Measurements from ENCODE around the gene MCHR2.
"Not testable (repeated sequence)": the region's sequence is repeated elsewhere in the genome, so short reads cannot be mapped to it uniquely, and the experiment has no call there.

Gene MCHR2

GRCh38 chr6:99993533-99994251, at the start of gene MCHR2:
Gene MCHR2 (minus strand): TSS chr6:99994223. CDS start chr6:99956147, 38,076 bp downstream.
- no peak for DNase-seq

GRCh38 chr6:100038546-100038945, 44.5 kb upstream of the MCHR2 start:
- not testable (repeated sequence) for DNase-seq

- no peak for DNase-seq
Measured at GRCh38 chr6:100035873-100036653, 42.0 kb upstream of the MCHR2 start.

- DNase-seq = no peak
Measured at GRCh38 chr6:100023798-100024197, 29.8 kb upstream of the MCHR2 start.

- no peak for DNase-seq
Measured at GRCh38 chr6:100022847-100023246, 28.8 kb upstream of the MCHR2 start.

- no peak for DNase-seq
Measured at GRCh38 chr6:100008857-100009256, 14.8 kb upstream of the MCHR2 start.

DNA sequence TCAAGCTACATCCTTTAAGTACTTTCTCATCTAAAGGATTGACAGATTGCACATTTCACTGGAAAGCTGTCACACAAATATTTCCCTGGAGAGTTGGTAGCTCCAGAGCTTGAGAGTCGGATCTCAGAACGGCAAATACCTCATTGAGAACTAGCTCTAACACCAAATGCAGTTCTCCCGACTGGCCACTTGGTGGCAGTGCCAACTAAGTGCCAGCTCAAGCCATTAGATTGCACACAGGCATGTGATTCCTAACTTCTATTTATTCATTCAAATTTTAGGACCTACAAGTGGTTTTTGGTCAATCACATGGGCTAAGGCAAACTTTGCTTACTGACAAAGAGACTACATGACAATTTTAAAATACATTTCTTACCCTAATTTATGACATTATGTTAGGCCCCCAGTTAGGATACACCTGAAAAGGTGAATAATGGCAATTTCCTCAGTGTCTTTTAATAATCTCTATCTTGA, 7.9 kb upstream of the MCHR2 start:
- peak; percentile 21 for DNase-seq

DNA sequence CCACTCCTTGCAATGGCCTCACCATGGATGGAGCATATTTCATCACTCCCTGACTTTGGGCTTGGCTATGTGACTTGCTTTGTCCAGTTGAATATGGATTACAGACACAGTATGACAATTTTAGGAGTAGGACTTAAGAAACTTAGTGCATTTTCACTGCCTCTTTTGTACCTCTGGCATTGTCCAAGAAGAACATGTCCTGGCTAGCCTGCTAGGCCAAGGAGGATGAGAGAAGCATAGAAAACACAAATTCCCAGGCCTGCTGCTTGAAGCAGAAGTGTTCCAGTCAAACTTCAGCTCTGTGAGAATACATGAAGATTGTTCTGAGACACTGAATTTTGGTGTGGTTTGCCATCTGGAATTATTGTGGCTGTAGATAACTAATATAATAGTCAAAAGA, 3.1 kb upstream of the MCHR2 start:
- no peak for DNase-seq

DNA sequence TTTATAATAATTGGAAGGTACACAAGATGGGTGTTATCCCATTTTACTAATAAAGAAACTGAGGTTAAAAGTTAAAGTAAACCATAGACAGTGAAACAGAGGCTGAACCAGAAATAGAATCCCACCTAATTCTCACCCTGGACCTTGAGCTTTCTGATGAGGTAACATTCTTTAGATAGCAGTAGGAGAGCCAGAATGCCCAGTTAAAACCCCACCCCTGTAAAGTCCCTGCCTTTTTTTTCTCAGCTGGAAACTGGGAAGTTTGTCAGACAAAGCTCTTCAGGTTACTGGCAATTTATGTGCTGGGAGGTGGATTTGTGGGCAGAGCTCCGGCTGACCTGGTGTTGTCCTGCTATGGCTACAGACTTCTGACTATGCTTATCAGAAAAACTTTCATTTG, 1.9 kb upstream of the MCHR2 start:
- no peak for DNase-seq

- no peak for DNase-seq
Measured at GRCh38 chr6:99993146-99993532, 884 bp downstream of the MCHR2 start.

GRCh38 chr6:99991955-99992354, 2.1 kb downstream of the MCHR2 start:
- DNase-seq = no peak

DNA sequence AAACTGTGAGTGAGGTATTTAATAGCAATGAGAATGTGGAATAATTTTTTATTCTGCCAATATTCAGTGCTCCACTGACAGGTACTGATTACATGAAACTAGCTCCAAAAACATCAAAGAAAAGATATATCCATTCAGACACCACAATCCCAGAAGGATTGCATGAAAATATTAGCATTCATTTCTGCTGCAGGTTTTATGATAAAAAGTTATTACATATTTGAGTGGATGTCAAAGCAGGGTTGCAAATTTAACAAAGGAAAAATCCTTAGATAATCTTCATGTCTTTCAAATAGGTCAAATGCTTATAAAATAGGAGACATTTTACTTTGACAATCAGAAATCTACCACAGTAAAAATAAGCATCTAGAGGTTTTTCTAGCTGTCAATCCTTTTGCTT, 13.3 kb downstream of the MCHR2 start:
- DNase-seq = no peak

- no peak for DNase-seq
Measured at GRCh38 chr6:99979953-99980352, 14.1 kb downstream of the MCHR2 start.

GRCh38 chr6:99967052-99967451, 27.0 kb downstream of the MCHR2 start:
- no peak for DNase-seq

GRCh38 chr6:99960027-99960426, 34.0 kb downstream of the MCHR2 start:
- DNase-seq = no peak

DNA sequence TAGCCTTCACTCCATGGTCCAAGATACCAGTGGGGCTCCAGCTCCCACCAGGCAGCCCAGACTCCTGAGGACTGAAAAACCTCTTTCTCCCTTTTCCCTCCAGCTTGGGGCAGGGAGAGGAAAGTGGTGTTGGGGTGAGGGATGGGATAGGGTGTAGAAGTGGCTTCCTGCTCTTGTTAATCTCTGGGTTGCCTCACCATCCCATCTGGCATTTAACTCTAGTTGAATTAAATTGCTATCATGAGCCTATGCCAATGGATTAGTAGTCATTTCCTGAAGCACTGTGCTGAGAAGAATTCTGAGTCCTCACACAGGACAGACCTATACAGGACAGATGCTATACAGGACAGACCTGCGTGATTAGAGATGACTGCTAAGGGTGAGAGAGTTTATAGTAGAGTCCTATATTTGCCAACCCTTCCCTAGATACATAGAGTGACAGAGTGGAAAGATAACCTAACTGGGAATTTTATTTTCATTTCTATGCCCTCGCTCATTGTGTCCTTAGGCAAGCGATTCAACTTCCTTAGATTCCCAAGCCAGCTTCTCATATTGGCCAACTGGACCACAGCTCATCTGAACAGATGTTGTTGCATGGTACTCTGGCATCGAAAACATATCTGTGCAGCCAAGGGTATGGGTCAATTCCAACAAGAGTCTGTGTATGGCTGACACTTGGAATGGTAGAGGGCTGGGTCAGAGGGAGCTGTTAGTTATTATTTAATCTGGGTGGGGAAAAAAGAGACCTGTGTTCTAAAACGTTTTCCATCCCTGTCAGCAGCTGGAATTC, 42.8 kb downstream of the MCHR2 start:
- no peak for DNase-seq

DNA sequence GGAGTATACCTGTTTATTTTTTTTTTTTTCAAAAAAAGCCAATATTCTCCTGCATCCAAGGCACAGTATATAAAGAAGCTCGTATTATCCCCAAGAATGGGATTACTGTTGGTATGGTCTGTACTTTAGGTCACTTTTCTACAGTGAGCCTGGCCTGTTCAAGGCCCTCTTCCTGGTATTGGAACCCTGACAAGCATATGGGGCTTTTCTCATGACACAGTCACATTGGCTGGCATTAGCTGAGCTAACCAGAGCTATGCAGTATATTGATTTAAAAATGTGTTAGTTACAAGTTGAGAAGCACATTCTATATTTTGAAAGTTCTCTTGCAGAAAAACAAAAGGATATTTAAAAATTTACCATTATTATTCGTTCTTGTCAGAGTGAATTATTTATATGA, 48.0 kb downstream of the MCHR2 start:
- no peak for DNase-seq

DNA sequence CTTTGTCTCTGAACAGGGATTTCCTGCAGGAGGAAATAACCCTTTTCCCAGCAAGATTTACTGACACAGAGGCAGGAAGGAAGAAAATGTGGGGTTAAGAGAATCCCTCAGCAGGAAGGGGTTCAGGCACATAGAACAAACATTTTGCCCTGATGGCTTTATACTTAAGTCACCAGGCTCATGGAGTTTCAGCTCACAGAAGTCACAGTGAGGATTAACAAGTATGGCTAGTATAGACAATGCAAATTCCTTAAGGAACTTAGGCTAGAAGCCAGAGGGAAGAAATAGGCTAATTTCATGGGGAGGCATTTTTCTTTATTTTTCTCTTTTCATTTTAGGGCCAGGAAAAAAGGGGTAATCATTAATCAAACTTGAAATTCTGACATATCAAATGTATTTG, 50.2 kb downstream of the MCHR2 start:
- no peak for DNase-seq

DNA sequence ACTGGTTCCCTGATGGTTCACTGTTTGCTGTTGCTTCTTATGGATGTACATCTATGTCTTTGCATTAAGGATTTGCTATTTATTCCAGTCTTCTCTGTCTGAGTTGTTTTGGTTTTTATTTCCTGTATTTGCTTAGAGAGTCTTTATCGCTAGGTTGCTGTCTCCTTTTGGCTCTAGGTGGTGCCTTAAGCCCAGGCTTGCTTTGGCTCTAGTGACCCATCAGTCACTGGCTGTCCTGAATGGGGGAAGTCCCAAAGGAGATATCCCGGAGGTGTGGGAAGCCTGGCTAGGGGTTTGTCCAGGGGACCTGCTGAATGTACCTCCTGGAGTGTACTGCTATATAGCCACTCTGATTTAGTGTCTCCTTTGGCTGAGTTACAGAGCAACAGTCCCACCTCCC, 53.4 kb downstream of the MCHR2 start:
- DNase-seq = no peak

DNA sequence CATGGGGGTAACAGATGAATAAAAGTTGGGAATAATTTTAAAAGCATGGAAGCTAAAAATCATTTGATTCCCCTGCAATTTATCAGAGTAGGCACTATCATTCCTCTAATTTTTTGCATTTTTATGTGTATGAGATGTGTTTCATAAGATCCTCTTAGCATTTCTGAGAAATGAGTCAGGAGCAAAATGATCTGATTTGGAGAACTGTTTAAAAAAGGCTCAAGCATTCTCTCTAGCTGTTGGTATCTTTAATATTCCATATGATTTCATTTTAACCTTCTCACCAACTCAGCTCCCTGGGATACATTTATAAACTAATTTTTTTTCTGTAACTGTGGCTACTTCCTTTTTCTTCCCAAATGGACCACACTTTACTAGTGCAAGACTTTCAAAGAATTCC, 60.9 kb downstream of the MCHR2 start:
- no peak for DNase-seq

GRCh38 chr6:99912657-99913056, 81.4 kb downstream of the MCHR2 start:
- DNase-seq = no peak

- no peak for DNase-seq
Measured at GRCh38 chr6:99905209-99906106, 88.6 kb downstream of the MCHR2 start.

Measured in SHP77 treated with DMSO at 0.1 percent for 48 hours (cell line).